ENCODE results near the gene VGLL1. TPM values are rescaled to one million over a fixed set of nuclear protein-coding genes. Genes with fewer than 3 reads are reported as not detected.

Gene VGLL1
- total RNA-seq: not detected

- H3K4me3 Mint-ChIP-seq: no peak within 1 kb of the TSS
- H3K36me3 Mint-ChIP-seq (ENCODE audit: insufficient read depth): no peaks in the 10 kb centered on the region
- peaks cover 3% of the 10 kb centered on the region for H3K4me1 Mint-ChIP-seq (ENCODE audit: low read depth)
- DNase-seq (no peak), ATAC-seq (no peak)
- H3K27me3 Mint-ChIP-seq (ENCODE audit: low read depth): no peaks in the 10 kb centered on the region
- H3K9me3 Mint-ChIP-seq: no peaks in the 10 kb centered on the region
These were observed at the start of gene VGLL1 for GRCh38 chrX:136531951-136532350. Gene VGLL1, plus strand, starts transcription at chrX:136532215. Its CDS starts 3,806 bp downstream, at chrX:136536021.

- Mint-ChIP-seq H3K27me3 (ENCODE audit: low read depth) (peaks cover 12% of the 10 kb centered on the region), H3K36me3 (ENCODE audit: insufficient read depth) (no peaks in the 10 kb centered on the region), H3K4me3 (no peak within 1 kb of the TSS), H3K9me3 (no peaks in the 10 kb centered on the region), H3K4me1 (ENCODE audit: low read depth) (no peaks in the 10 kb centered on the region)
- ATAC-seq (no peak), DNase-seq (no peak)
These were observed 44.4 kb upstream of the VGLL1 start, which contains the start of gene BRS3 for GRCh38 chrX:136487647-136488046. Gene BRS3, plus strand, starts transcription at chrX:136487947. Its CDS starts 168 bp downstream, at chrX:136488115.

GRCh38 chrX:136488706-136489105 lies 43.3 kb upstream of the VGLL1 start:
- no peaks in the 10 kb centered on the region for H3K36me3 Mint-ChIP-seq (ENCODE audit: insufficient read depth)
- ATAC-seq: no peak
- H3K4me3 Mint-ChIP-seq: no peak overlapping the region
- no peaks in the 10 kb centered on the region for H3K9me3 Mint-ChIP-seq
- no peaks in the 10 kb centered on the region for H3K4me1 Mint-ChIP-seq (ENCODE audit: low read depth)
- H3K27me3 Mint-ChIP-seq (ENCODE audit: low read depth): peaks cover 12% of the 10 kb centered on the region
- DNase-seq: no peak

GRCh38 chrX:136491832-136492231 lies 40.2 kb upstream of the VGLL1 start:
- Mint-ChIP-seq H3K4me1 (ENCODE audit: low read depth) (peaks cover 3% of the 10 kb centered on the region), H3K9me3 (no peaks in the 10 kb centered on the region), H3K4me3 (no peak overlapping the region), H3K36me3 (ENCODE audit: insufficient read depth) (no peaks in the 10 kb centered on the region), H3K27me3 (ENCODE audit: low read depth) (peaks cover 12% of the 10 kb centered on the region)
- no peak for DNase-seq
- ATAC-seq: no peak

GRCh38 chrX:136493011-136493410 lies 39.0 kb upstream of the VGLL1 start:
- H3K9me3 Mint-ChIP-seq: no peaks in the 10 kb centered on the region
- no peak for ATAC-seq

GRCh38 chrX:136495043-136495442 lies 37.0 kb upstream of the VGLL1 start:
- no peak for DNase-seq
- Mint-ChIP-seq H3K4me1 (ENCODE audit: low read depth) (peaks cover 16% of the 10 kb centered on the region), H3K9me3 (no peaks in the 10 kb centered on the region), H3K36me3 (ENCODE audit: insufficient read depth) (peaks cover 2% of the 10 kb centered on the region), H3K27me3 (ENCODE audit: low read depth) (peaks cover 6% of the 10 kb centered on the region), H3K4me3 (no peak overlapping the region)
- no peak for ATAC-seq

More at GRCh38 chrX:136493011-136493410, 39.0 kb upstream of the VGLL1 start:
- no peak for DNase-seq
- H3K36me3 Mint-ChIP-seq (ENCODE audit: insufficient read depth): no peaks in the 10 kb centered on the region
- H3K4me3 Mint-ChIP-seq: no peak overlapping the region
- H3K27me3 Mint-ChIP-seq (ENCODE audit: low read depth): peaks cover 12% of the 10 kb centered on the region
- peaks cover 3% of the 10 kb centered on the region for H3K4me1 Mint-ChIP-seq (ENCODE audit: low read depth)

GRCh38 chrX:136496186-136496763 lies 35.7 kb upstream of the VGLL1 start:
- Mint-ChIP-seq H3K4me3 (peak overlapping the region; percentile 89), H3K9me3 (no peaks in the 10 kb centered on the region), H3K36me3 (ENCODE audit: insufficient read depth) (peaks cover 4% of the 10 kb centered on the region), H3K27me3 (ENCODE audit: low read depth) (peaks cover 4% of the 10 kb centered on the region), H3K4me1 (ENCODE audit: low read depth) (peaks cover 16% of the 10 kb centered on the region)
- ATAC-seq: peak; percentile 1
- no peak for DNase-seq

GRCh38 chrX:136496764-136497555 lies 35.1 kb upstream of the VGLL1 start:
- DNase-seq (peak; percentile 78), ATAC-seq (peak; percentile 80 to 84)
- Mint-ChIP-seq H3K9me3 (no peaks in the 10 kb centered on the region), H3K36me3 (ENCODE audit: insufficient read depth) (peaks cover 8% of the 10 kb centered on the region), H3K4me3 (peak overlapping the region; percentile 94), H3K4me1 (ENCODE audit: low read depth) (peaks cover 16% of the 10 kb centered on the region), H3K27me3 (ENCODE audit: low read depth) (peaks cover 2% of the 10 kb centered on the region)

GRCh38 chrX:136497556-136498052 lies 34.4 kb upstream of the VGLL1 start, which contains the start of gene HTATSF1:
Gene HTATSF1, plus strand, starts transcription at chrX:136497592. Its CDS starts 93 bp downstream, at chrX:136497685.
- DNase-seq: no peak
- ATAC-seq: peak; percentile 0 to 2
- Mint-ChIP-seq H3K9me3 (no peaks in the 10 kb centered on the region), H3K36me3 (ENCODE audit: insufficient read depth) (peaks cover 8% of the 10 kb centered on the region), H3K4me1 (ENCODE audit: low read depth) (peaks cover 16% of the 10 kb centered on the region), H3K4me3 (peak within 1 kb of the TSS; percentile 94), H3K27me3 (ENCODE audit: low read depth) (no peaks in the 10 kb centered on the region)

- Mint-ChIP-seq H3K27me3 (ENCODE audit: low read depth) (no peaks in the 10 kb centered on the region), H3K9me3 (peaks cover 5% of the 10 kb centered on the region), H3K4me3 (no peak overlapping the region), H3K4me1 (ENCODE audit: low read depth) (peaks cover 9% of the 10 kb centered on the region), H3K36me3 (ENCODE audit: insufficient read depth) (no peaks in the 10 kb centered on the region)
- DNase-seq: no peak
- ATAC-seq: no peak
These were observed 12.9 kb upstream of the VGLL1 start for GRCh38 chrX:136519069-136519468.

- Mint-ChIP-seq H3K36me3 (ENCODE audit: insufficient read depth) (no peaks in the 10 kb centered on the region), H3K4me1 (ENCODE audit: low read depth) (peaks cover 9% of the 10 kb centered on the region), H3K9me3 (no peaks in the 10 kb centered on the region), H3K4me3 (no peak overlapping the region), H3K27me3 (ENCODE audit: low read depth) (no peaks in the 10 kb centered on the region)
- DNase-seq (no peak), ATAC-seq (no peak)
These were observed 8.2 kb upstream of the VGLL1 start for GRCh38 chrX:136523770-136524169.

GRCh38 chrX:136525738-136526606 lies 6.0 kb upstream of the VGLL1 start:
- Mint-ChIP-seq H3K9me3 (no peaks in the 10 kb centered on the region), H3K4me3 (no peak overlapping the region)
- DNase-seq: no peak

GRCh38 chrX:136528645-136529315 lies 3.2 kb upstream of the VGLL1 start:
- peaks cover 4% of the 10 kb centered on the region for H3K4me1 Mint-ChIP-seq (ENCODE audit: low read depth)
- no peaks in the 10 kb centered on the region for H3K9me3 Mint-ChIP-seq
- H3K27me3 Mint-ChIP-seq (ENCODE audit: low read depth): no peaks in the 10 kb centered on the region
- H3K4me3 Mint-ChIP-seq: no peak overlapping the region
- H3K36me3 Mint-ChIP-seq (ENCODE audit: insufficient read depth): no peaks in the 10 kb centered on the region
- DNase-seq: no peak
- no peak for ATAC-seq

More at GRCh38 chrX:136525738-136526606, 6.0 kb upstream of the VGLL1 start:
- Mint-ChIP-seq H3K36me3 (ENCODE audit: insufficient read depth) (no peaks in the 10 kb centered on the region), H3K27me3 (ENCODE audit: low read depth) (no peaks in the 10 kb centered on the region), H3K4me1 (ENCODE audit: low read depth) (peaks cover 12% of the 10 kb centered on the region)
- ATAC-seq: no peak
